Heart right ventricle (tissue), 16 donors: ENCODE data around the gene PTPRN2. TPM values are rescaled to one million over a fixed set of nuclear protein-coding genes. Genes with fewer than 3 reads are reported as not detected.

Experiments
- ATAC-seq, 8 donors: fragments of 200-7000 bp; cut with Tn5 transposase; one replicate each; pipeline ENCODE4 v1.9.1; 2020; ENCODE audit warnings: mild to moderate bottlenecking in 8 of 8, moderate library complexity in 8 of 8, moderate number of reproducible peaks in 1 of 8
- DNase-seq, 2 donors: peaks; one replicate each; pipeline ENCODE4 v3.0.0-alpha.2; 2020
- H3K27ac ChIP-seq, 10 donors: fragments of 200-600 bp; sonication (generic) in 2 of 10; one replicate each; pipeline versions ENCODE4 v1.5.0 to v1.8.0; 2020 to 2022; ENCODE audit warnings: mild to moderate bottlenecking in 3 of 10
- H3K27me3 ChIP-seq, 7 donors: fragments of 200-600 bp; one replicate each; pipeline ENCODE4 v1.8.0; 2021 to 2022; ENCODE audit warnings: mild to moderate bottlenecking in 2 of 7
- H3K36me3 ChIP-seq, 9 donors: fragments of 200-600 bp; sonication (generic) in 1 of 9; one replicate each; pipeline versions ENCODE4 v1.5.0 to v1.8.0; 2020 to 2022; ENCODE audit warnings: mild to moderate bottlenecking in 2 of 9
- H3K4me1 ChIP-seq, 9 donors: fragments of 200-600 bp; sonication (generic) in 1 of 9; one replicate each; pipeline versions ENCODE4 v1.5.0 to v1.8.0; 2020 to 2022; ENCODE audit warnings: mild to moderate bottlenecking in 4 of 9
- H3K4me3 ChIP-seq, 10 donors: fragments of 200-600 bp; sonication (generic) in 2 of 10; one replicate each; pipeline versions ENCODE4 v1.5.0 to v1.8.0; 2020 to 2022; ENCODE audit warnings: mild to moderate bottlenecking in 7 of 10, moderate library complexity in 2 of 10
- H3K9me3 ChIP-seq, 11 donors: fragments of 200-600 bp in 10 of 11; sonication (generic) in 2 of 11; one replicate each; pipeline versions ENCODE4 v1.5.0 to v1.8.0; 2013 to 2022; ENCODE audit warnings: mild to moderate bottlenecking in 2 of 11, control low read depth in 1 of 11, moderate library complexity in 1 of 11
- WGBS, 2 donors: extraction: QIAGEN DNeasy Blood & Tissue Kit; methylation state at CpG; one replicate each; pipeline ENCODE4 v1.1.7; 2013; ENCODE audit warnings: inconsistent platforms in 1 of 2; 5-methylcytosine and 5-hydroxymethylcytosine counted together
- intact Hi-C, 10 donors: fragments of 100-400 bp; cut with DNase I; formaldehyde crosslinking; loops; one replicate each; pipeline versions ENCODE4 v1.11.1 to v1.14.2; 2022
- polyA plus RNA-seq, 2 donors: library from polyadenylated mRNA; stranded (reverse); fragments of 200-250 nt; gene quantifications; one replicate each; pipeline ENCODE4 v1.2.3, GENCODE V29; 2013
- total RNA-seq, 10 donors: library from RNA; stranded (reverse); fragmentation: NEBNext Ultra II Directional in 3 of 10; extraction: Animal tissue kit (Norgen Biotek cat#: 25700) in 3 of 10; gene quantifications; one replicate each; pipeline versions ENCODE4 v1.2.1 to v1.2.4, GENCODE V29; 2021 to 2023
- TF ChIP-seq, protein P1 (sequence below), 9 donors: fragments of 200-600 bp; sonication (generic) in 2 of 9; IDR thresholded peaks; one replicate each; pipeline versions ENCODE4 v1.5.0 to v1.8.0; 2021 to 2022; ENCODE audit warnings: antibody characterized with exemption in 9 of 9, mild to moderate bottlenecking in 5 of 9, moderate library complexity in 1 of 9
- donor health status: Arrhythmogenic right ventricular cardiomyopathy.
- donor health status: ischemic (EF 13 %, LVEDD 7.1; RV severe dilation, severe dysfunction).
- donor health status: healthy with polysubstance abuse.
- donor health status: DM: no; HTN: yes; CAD: no.
- donor health status: DM: no; HTN: no; CAD: no.
- donor health status: ischemic (EF 25% LVEDD 6.9; RV normal size, moderate dysfunction).
- donor health status: ischemic (EF 25% LVEDD 5.7; RV mildly dilated, moderate dysfunction).
- donor health status: healthy.
- donor health status: DM: yes; HTN: yes; CAD: no.
- donor health status: Ischemic cardiomyopathy.
- donor health status: ischemic (EF 35%, LVEDD 5.7; RV mildly dilated, moderate dysfunction).
- donor health status: nonischemic (EF 11% LVEDD 7.7; RV severe dilation, severe dysfunction).
- donor health status: DM: yes; HTN: yes; CAD: no.
- donor health status: PGD.
- donor health status: ischemic (EF 29% LVEDD 5.4; RV normal size, mild dysfunction).
- donor health status: nonischemic (EF 23%, LVEDD 6.1; RV moderate dilation, normal function).

PTPRN2 gene
- total and polyA plus RNA-seq, 12 donors: 0.82 to 1.8 (median 1.3) TPM

DNA sequence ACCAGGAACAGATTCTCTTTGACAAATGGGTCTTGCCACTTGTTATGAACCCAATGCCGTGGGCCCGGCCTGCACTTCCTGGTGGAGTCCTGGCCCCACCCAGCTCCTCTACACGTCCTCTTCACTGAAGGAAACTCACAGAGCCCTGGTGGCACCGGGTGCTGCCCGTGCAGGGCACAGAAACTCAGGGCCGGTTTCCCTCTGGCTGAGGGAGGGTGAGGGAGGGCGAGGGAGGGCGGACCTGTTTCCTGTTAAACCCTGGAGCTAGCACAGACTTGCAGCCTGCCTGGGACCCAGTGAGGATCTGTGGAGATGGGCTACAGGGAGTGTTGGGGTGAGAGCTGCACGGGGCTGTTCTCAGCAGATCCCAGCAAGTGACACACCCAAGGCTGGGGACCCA is 596.3 kb downstream of the PTPRN2 start:
- Histone ChIP-seq H3K27me3 (peaks cover 0 to 40% (median 17%) of the 10 kb centered on the region in 7 donors), H3K9me3 (peaks cover 0 to 8% (median 0%) of the 10 kb centered on the region in 11 donors), H3K36me3 (no peaks in the 10 kb centered on the region), H3K4me3 (no peak overlapping the region), H3K27ac (no peak overlapping the region), H3K4me1 (no peaks in the 10 kb centered on the region)
- DNase-seq (no peak), ATAC-seq (no peak)
- TF ChIP-seq, protein P1, sequence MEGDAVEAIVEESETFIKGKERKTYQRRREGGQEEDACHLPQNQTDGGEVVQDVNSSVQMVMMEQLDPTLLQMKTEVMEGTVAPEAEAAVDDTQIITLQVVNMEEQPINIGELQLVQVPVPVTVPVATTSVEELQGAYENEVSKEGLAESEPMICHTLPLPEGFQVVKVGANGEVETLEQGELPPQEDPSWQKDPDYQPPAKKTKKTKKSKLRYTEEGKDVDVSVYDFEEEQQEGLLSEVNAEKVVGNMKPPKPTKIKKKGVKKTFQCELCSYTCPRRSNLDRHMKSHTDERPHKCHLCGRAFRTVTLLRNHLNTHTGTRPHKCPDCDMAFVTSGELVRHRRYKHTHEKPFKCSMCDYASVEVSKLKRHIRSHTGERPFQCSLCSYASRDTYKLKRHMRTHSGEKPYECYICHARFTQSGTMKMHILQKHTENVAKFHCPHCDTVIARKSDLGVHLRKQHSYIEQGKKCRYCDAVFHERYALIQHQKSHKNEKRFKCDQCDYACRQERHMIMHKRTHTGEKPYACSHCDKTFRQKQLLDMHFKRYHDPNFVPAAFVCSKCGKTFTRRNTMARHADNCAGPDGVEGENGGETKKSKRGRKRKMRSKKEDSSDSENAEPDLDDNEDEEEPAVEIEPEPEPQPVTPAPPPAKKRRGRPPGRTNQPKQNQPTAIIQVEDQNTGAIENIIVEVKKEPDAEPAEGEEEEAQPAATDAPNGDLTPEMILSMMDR (IDR thresholded peaks at IDR 0.05): no peak
- WGBS, 2 donors: 67 to 73% methylated on average over 9 of the region's 9 CpGs
- intact Hi-C loops: no loop called here

DNA sequence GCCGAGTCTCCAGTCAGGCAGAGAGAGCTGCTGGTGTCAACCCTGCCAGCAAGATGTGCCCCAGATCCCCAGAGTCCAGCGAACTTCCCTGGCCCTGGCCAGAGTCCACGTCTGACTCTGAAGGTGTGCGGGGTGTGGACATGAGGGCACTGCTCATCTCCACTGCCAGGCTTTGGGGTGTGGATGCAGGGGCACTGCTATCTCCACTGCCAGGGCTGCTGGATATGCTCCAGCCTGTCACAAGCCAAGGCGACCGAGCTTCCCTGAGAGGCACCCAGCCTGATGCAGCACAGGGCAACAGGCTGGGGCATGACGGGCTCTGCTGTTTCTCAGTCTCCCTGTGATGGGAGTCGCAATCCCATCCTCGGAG is 596.8 kb downstream of the PTPRN2 start:
- intact Hi-C loops: no loop called here
- peaks cover 0 to 35% (median 13%) of the 10 kb centered on the region in 7 donors for H3K27me3 ChIP-seq
- no peaks in the 10 kb centered on the region for H3K4me1 ChIP-seq
- TF ChIP-seq, protein P1 (IDR thresholded peaks at IDR 0.05): no peak
- 51 to 65% methylated on average over 9 of the region's 9 CpGs for WGBS, 2 donors
- no peaks in the 10 kb centered on the region for H3K36me3 ChIP-seq
- no peak overlapping the region for H3K27ac ChIP-seq
- peaks cover 0 to 5% (median 0%) of the 10 kb centered on the region in 11 donors for H3K9me3 ChIP-seq
- DNase-seq (no peak), ATAC-seq (no peak)
- no peak overlapping the region for H3K4me3 ChIP-seq

DNA sequence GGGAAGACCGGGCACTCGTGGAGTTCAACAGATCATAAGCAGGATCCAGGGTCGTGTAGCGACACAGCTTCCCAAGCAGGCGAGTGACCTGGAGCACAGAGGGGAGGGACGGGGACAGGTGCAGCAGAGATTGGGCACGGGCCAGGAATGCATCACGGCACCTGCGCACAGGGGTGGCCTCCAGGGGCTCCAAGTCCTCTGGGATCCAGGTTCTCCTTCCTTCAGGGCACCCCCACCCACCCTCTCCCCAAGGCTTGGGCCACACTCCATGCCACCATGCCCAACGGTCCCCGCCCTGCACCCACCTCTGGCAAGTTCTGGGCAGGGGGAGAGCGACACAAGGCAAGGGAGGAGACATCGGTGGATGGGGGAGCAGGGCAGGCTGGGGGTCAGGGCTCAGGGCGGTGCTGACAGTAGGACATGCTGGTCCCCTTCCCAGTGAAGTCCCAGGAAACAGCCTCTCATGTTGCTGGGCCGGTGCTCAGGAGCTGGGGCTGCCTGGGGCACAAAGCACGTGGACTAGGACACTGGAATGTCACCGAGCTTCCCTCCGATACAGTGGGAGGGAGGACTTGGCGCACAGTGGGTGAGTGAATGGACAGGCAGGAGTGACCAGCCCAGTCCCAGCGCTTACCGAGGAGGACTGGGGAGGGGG is 597.3 kb downstream of the PTPRN2 start:
- ATAC-seq: peak in 2 of 8 donors; percentile 30 to 35
- no peak overlapping the region for H3K4me3 ChIP-seq
- no peak overlapping the region for H3K27ac ChIP-seq
- H3K4me1 ChIP-seq: no peaks in the 10 kb centered on the region
- DNase-seq: no peak
- H3K36me3 ChIP-seq: no peaks in the 10 kb centered on the region
- intact Hi-C loops: no loop called here
- 73 to 77% methylated on average over 21 of the region's 21 CpGs for WGBS, 2 donors
- TF ChIP-seq, protein P1 (IDR thresholded peaks at IDR 0.05): no peak
- peaks cover 0 to 34% (median 11%) of the 10 kb centered on the region in 7 donors for H3K27me3 ChIP-seq
- H3K9me3 ChIP-seq: peaks cover 0 to under 1% (median 0%) of the 10 kb centered on the region in 11 donors

DNA sequence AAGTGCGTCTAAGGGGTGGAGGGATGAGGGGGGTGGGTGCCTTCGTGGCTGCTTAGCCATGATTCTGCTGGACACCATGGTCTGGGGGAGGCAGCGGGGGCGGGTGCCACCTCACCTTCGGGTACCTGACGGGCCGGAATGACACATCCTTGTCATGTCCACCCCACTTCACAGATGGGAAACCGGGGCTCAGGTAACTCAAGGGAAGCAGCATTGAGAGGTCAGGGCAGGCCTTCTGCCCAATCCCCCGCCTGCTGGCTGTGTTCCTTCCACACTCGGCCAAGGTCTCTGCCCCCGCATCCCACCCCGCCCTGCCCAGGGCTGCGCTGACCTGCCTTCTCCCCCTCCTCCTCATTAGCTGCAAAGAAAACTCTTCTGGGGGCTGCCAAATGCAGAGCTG is 598.0 kb downstream of the PTPRN2 start:
- Histone ChIP-seq H3K4me3 (no peak overlapping the region), H3K27ac (no peak overlapping the region), H3K36me3 (no peaks in the 10 kb centered on the region), H3K9me3 (no peaks in the 10 kb centered on the region), H3K27me3 (peaks cover 0 to 34% (median 11%) of the 10 kb centered on the region in 7 donors), H3K4me1 (no peaks in the 10 kb centered on the region)
- WGBS, 2 donors: 67 to 76% methylated on average over 13 of the region's 13 CpGs
- no peak for ATAC-seq
- TF ChIP-seq, protein P1 (IDR thresholded peaks at IDR 0.05): no peak
- intact Hi-C loops: no loop called here
- no peak for DNase-seq
